NOMO-1 (cell line): ENCODE data around the gene SCAF4.
"Not testable (repeated sequence)": the region's sequence is repeated elsewhere in the genome, so short reads cannot be mapped to it uniquely, and the experiment has no call there.

ENCODE experiments used
- DNase-seq, 2 experiments: peaks; one replicate each; lab custom pipeline; 2025; ENCODE audit not compliant: unreplicated experiment in 2 of 2; lab: John Stamatoyannopoulos, UW

The SCAF4 gene

DNA sequence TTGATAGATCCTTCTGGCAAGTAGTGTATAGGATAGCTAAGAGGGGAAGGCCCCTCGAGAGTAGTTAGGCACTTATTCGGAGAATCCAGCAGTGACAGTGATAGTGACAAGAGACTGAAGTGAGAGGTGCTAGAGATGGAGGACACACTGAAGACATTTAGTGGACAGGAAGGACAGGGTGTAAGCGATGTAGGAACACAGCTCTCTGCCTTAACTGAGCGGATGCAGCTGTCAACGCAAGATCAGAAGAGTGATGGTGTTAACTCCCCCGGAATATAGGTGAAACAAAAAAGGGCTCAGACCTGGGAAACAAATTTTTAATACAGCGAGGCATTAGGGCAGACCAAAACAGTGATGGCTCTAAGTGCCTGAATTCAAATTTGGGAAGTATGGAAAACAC is 56.6 kb downstream of the SCAF4 start:
- DNase-seq = no peak

- DNase-seq = no peak
Measured at GRCh38 chr21:31673321-31673912, 58.5 kb downstream of the SCAF4 start.

- DNase-seq = no peak
Measured at GRCh38 chr21:31671931-31672330, 60.0 kb downstream of the SCAF4 start.

DNA sequence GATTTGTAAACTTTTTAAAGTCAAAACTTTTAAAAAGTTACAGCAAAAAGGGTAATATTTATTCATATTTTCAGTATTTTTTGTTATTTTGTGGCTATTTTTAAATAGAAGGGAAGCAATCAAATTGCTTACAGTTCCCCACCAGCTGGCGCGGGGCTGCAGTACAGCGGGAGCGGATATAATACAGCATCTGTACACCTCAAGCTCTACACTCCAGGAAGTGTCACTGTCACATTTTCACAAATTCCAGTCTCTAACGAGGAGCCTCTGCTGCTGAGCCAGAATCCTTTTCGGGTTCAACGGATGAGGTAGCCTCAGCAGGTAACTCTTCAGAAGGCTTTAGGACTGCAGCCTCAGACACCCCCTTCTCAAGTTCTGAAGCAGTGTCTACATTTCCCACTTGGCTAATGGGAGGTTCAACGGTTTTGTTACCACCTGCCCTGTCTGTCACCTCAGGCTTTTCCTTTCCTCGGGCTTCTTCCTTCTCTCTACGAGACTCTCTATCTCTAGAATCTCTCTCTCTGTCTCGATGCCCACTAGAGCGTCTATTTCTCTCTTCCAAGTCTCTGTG is 60.7 kb downstream of the SCAF4 start:
- no peak for DNase-seq

- DNase-seq = no peak
Measured at GRCh38 chr21:31670070-31670469, 61.8 kb downstream of the SCAF4 start.

DNA sequence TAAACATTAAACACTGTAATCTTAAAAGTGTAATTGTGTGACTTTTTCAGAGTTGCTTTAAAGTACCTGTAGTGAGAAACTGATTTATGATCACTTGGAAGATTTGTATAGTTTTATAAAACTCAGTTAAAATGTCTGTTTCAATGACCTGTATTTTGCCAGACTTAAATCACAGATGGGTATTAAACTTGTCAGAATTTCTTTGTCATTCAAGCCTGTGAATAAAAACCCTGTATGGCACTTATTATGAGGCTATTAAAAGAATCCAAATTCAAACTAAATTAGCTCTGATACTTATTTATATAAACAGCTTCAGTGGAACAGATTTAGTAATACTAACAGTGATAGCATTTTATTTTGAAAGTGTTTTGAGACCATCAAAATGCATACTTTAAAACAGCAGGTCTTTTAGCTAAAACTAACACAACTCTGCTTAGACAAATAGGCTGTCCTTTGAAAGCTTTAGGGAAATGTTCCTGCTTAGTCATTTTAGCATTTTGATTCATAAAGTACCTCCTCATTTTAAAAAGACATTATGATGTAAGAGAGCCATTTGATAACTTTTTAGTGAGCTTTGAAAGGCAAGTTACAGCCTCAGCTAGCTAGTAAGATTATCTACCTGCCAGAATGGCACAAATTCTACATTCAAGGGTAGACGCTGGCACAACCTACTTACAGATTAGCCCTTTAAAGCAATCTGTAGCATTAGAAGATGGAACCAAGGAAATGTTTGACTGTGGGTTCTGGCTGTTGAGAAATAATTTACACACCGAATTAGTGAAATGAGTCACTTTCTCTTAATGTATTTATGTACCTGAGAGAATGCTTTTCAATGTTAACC is 63.0 kb downstream of the SCAF4 start:
- peak in 1 of 2 experiments; percentile 12 for DNase-seq

- DNase-seq = no peak
Measured at GRCh38 chr21:31667639-31668038, 64.3 kb downstream of the SCAF4 start.

DNA sequence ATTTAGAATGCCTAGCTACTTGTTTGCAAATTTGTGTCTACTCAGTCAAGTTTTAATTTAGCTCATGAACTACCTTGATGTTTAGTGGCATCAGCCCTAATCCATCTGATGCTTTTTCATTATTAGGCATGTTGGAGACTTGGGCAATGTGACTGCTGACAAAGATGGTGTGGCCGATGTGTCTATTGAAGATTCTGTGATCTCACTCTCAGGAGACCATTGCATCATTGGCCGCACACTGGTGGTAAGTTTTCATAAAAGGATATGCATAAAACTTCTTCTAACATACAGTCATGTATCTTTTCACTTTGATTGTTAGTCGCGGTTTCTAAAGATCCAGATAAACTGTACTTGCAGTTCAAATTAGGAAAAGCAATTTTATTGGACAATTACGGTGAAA is 64.8 kb downstream of the SCAF4 start:
- DNase-seq = no peak

- peak; percentile 45 to 69 for DNase-seq
Measured at GRCh38 chr21:31666445-31667010, 65.4 kb downstream of the SCAF4 start.

DNA sequence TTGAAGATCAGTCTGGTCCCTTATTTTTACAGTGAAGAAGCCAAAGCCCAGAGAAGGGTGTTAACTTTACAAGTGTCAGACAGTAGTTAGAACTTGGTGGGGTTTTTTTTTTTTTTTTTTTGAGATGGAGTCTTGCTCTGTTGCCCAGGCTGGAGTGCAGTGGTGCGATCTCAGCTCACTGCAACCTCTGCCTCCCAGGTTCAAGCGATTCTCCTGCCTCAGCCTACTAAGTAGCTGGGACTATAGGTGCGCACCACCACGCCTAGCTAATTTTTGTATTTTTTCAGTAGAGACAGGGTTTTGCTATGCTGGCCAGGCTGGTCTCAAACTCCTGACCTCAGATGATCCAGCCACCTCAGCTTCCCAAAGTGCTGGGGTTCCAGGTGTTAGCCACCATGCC is 66.0 kb downstream of the SCAF4 start:
- DNase-seq = not testable (repeated sequence)

- DNase-seq = peak in 1 of 2 experiments; percentile 14
Measured at GRCh38 chr21:31665397-31665796, 66.5 kb downstream of the SCAF4 start.

DNA sequence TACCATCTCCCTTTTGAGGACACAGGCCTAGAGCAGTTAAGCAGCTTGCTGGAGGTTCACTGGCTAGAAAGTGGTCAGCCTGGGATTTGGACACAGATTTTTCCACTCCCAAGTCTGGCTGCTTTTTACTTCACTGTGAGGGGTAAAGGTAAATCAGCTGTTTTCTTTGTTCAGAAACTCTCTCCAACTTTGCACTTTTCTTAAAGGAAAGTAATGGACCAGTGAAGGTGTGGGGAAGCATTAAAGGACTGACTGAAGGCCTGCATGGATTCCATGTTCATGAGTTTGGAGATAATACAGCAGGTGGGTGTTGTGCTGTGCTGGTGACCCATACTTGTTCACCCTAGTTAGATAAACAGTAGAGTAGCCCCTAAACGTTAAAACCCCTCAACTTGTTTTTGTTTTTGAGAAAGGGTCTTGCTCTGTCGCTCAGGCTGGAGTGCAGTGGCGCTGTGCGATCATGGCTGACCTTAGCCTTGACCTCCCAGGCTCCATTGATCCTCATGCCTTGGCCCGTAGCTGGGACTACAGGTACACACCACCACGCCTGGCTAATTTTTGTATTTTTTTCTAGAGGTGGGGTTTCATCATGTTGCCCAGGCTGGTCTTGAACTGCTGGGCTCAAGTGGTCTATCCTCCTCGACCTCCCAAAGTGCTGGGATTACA is 68.2 kb downstream of the SCAF4 start:
- DNase-seq = no peak

DNA sequence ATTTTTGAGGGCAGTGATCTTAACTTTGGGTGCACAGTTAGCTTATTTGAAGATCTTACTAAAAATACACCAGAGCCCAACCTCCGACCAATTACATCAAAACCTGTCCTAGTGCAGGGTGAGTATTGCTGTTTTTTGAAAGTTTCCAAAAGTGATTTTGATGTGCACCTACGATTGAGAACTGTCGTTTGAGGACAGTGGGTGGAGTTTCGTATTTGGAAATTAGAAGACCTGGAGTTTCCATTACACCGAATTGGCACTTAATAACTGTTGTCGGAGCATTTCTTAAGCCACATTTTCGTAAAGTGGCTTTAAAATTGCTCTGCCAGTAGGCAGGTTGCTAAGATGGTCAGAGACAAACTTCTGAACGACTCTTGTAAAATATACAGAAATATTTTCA is 71.3 kb downstream of the SCAF4 start:
- DNase-seq = no peak

- DNase-seq = no peak
Measured at GRCh38 chr21:31660259-31660565, 71.7 kb downstream of the SCAF4 start.

- DNase-seq = peak; percentile 90 to 97
Measured at GRCh38 chr21:31659536-31660258, 72.2 kb downstream of the SCAF4 start, which contains the start of gene SOD1. TSS of gene SOD1 (plus strand) at chr21:31659693. CDS start at chr21:31659770, 77 bp downstream.

DNA sequence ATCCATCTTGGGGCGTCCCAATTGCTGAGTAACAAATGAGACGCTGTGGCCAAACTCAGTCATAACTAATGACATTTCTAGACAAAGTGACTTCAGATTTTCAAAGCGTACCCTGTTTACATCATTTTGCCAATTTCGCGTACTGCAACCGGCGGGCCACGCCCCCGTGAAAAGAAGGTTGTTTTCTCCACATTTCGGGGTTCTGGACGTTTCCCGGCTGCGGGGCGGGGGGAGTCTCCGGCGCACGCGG is 72.7 kb downstream of the SCAF4 start:
- DNase-seq = no peak

DNA sequence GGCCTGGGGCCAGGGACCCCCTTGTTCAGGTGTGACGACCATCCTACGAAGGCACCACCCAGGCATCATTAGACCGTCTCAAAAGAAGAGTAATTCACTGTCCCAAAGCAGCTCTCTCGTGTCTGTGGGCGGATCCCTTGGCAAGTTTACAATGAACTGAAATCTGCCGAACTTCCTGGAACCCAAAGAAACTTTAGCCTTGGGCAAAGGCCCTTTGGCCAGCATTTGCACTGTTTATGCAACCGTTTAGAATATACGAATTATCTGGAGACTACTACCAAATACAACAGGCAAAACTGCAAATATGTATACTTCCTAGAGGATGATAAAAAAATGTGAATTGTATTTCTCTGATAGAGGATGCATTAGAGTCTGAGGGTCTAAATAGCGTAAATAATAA is 73.9 kb downstream of the SCAF4 start:
- no peak for DNase-seq

DNA sequence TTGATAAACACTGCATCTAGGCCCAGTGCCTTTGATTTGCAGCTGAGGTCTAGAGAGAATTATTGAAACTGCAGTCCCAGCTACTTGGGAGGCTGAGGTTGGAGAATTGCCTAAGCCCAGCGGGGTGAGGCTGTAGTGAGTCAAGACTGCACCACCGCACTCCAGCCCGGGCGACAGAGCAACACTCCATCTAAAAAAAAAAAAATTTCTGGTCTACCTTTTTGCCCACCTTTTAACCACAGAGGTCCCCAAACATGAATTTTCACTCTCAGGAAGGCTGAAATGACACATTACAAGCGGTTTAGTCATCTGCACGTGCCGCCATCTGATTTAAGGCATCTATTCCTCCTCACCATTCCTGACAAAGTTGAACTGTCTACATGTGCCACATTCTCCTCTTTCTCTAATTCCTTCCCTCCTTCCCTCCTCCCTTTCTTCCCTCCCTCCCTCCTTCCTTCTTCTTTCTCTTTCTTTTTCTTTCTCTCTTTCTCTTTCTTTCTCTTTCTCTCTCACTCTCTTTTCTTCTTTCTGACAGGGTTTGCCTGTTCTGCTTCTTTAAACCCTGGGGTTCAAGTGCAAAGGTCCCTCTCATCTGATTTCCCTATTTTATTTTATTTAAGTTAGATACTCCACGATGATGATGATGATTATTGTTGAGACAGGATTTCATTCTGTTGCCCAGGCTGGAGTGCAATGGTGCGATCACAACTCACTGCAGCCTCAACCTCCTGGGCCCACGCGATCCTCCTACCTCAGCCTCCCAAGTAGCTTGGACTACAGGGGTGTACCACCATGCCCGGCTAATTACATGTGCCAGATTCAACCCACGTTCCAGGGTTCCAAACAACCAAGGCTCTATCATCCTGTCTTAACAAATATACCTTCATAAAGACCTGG is 75.5 kb downstream of the SCAF4 start:
- DNase-seq = no peak

DNA sequence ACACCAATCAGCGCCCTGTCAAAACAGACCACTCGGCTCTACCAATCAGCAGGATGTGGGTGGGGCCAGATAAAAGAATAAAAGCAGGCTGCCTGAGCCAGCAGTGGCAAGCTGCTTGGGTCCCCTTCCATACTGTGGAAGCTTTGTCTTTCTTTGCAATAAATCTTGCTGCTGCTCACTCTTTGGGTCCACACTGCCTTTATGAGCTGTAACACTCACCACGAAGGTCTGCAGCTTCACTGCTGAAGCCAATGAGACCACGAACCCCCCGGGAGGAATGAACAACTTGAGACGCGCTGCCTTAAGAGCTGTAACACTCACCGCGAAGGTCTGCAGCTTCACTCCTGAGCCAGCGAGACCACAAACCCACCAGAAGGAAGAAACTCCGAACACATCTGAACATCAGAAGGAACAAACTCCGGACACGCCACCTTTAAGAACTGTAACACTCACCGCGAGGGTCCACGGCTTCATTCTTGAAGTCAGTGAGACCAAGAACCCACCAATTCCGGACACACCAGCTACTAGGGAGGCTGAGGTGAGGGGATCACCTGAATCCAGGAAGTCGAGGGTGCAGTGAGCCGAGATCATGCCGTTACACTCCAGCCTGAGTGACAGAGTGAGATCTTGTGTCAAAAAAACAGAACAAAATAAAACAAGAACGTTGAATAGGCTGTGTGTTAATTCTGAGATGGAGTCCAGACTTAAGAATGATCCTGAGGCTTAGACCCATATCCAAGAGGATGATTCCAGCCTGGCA is 76.9 kb downstream of the SCAF4 start:
- DNase-seq = not testable (repeated sequence)
